CD4-positive, alpha-beta T cell (primary cell): ENCODE measurements around the gene ZMYND10. TPM values are rescaled to one million over a fixed set of nuclear protein-coding genes. Genes with fewer than 3 reads are reported as not detected.
A peak's percentile ranks its signal among the peaks of the same experiment; 100 is the strongest.

Experiments
- ATAC-seq: fragments of 200-7000 bp; cut with Tn5 transposase; one replicate; pipeline ENCODE4 v1.10.0; 2022; ENCODE audit warnings: mild to moderate bottlenecking; ENCODE audit not compliant: poor library complexity
- CTCF ChIA-PET: fragments of 350-600 bp; sonication (Branson Sonifier 250); formaldehyde crosslinking; loops from one replicate; lab custom pipeline; 2021; ENCODE audit warnings: antibody characterized with exemption, inconsistent platforms; lab: Charles Lee
- POLR2A ChIA-PET: fragments of 350-600 bp; sonication (Branson Sonifier 250); formaldehyde crosslinking; loops from one replicate; lab custom pipeline; 2021; ENCODE audit warnings: antibody characterized with exemption, inconsistent platforms; lab: Charles Lee
- DNase-seq, 14 experiments: peaks; one replicate each; pipeline ENCODE4 v3.0.0-alpha.2; 2013 to 2020; ENCODE audit warnings: mixed read lengths in 2 of 14
- H3K27ac ChIP-seq, 2 donors: one replicate each; pipeline versions ENCODE4 v1.5.1 to v1.7.0; 2013; ENCODE audit warnings: low read length in 2 of 2, low read depth in 1 of 2, mild to moderate bottlenecking in 1 of 2
- H3K27me3 ChIP-seq, 2 experiments: 1 replicate in 1 of 2; 2 replicates in 1 of 2; pipeline versions ENCODE4 v1.6.1 to v1.7.0; 2013; ENCODE audit warnings: low read length in 2 of 2, control low read depth in 1 of 2, mild to moderate bottlenecking in 1 of 2, moderate library complexity in 1 of 2; ENCODE audit not compliant: insufficient read depth in 2 of 2, control insufficient read depth in 1 of 2
- H3K36me3 ChIP-seq: one replicate; pipeline ENCODE4 v1.6.1; 2013; ENCODE audit warnings: low read length, control low read depth; ENCODE audit not compliant: insufficient read depth
- H3K4me1 ChIP-seq: one replicate; pipeline ENCODE4 v1.6.1; 2013; ENCODE audit warnings: low read length, control low read depth; ENCODE audit not compliant: insufficient read depth
- H3K4me3 ChIP-seq: one replicate; pipeline ENCODE4 v1.5.1; 2013; ENCODE audit warnings: mild to moderate bottlenecking, low read length, moderate library complexity
- H3K9me3 ChIP-seq, 2 experiments: 1 replicate in 1 of 2; 2 replicates in 1 of 2; pipeline versions ENCODE4 v1.6.1 to v1.7.0; 2013; ENCODE audit warnings: low read length in 2 of 2, mild to moderate bottlenecking in 2 of 2, control low read depth in 1 of 2, moderate library complexity in 1 of 2; ENCODE audit not compliant: control insufficient read depth in 1 of 2, insufficient read depth in 1 of 2
- H3K27ac Mint-ChIP-seq: one replicate; pipeline ENCODE4 v1.8.0; 2020; ENCODE audit warnings: mixed read lengths
- H3K27me3 Mint-ChIP-seq: one replicate; pipeline ENCODE4 v1.8.0; 2021; ENCODE audit warnings: mixed read lengths
- H3K36me3 Mint-ChIP-seq: one replicate; pipeline ENCODE4 v1.8.0; 2021; ENCODE audit warnings: low read depth, mixed read lengths
- H3K4me1 Mint-ChIP-seq: one replicate; pipeline ENCODE4 v1.8.0; 2021; ENCODE audit warnings: low read depth, mixed read lengths
- H3K4me3 Mint-ChIP-seq: one replicate; pipeline ENCODE4 v1.8.0; 2020; ENCODE audit warnings: mild to moderate bottlenecking, mixed read lengths
- H3K9me3 Mint-ChIP-seq: one replicate; pipeline ENCODE4 v1.8.0; 2020; ENCODE audit warnings: mixed read lengths
- CTCF ChIP-seq: fragments of 200-600 bp; IDR thresholded peaks from one replicate; pipeline ENCODE4 v1.8.0; 2022; ENCODE audit warnings: antibody characterized with exemption, mild to moderate bottlenecking
- intact Hi-C, 2 experiments: fragments of 100-400 bp; cut with DNase I in 1 of 2; cut with micrococcal nuclease in 1 of 2; formaldehyde crosslinking; loops; one replicate each; pipeline versions ENCODE4 v1.15.1 to v1.9.0; 2023 to 2025; cut with DNase I, micrococcal nuclease
- total RNA-seq, 174 experiments: library from RNA in 2 of 174; stranded (reverse) in 2 of 174; gene quantifications; one replicate each; pipeline ENCODE4 v1.2.3 and lab custom pipeline; 2021 to 2026

The ZMYND10 gene
- total RNA-seq, 2 experiments from 2014 or later = 1.7 to 1.8 TPM

- Mint-ChIP-seq H3K4me3 (peak overlapping the region; percentile 94), H3K27me3 (no peaks in the 10 kb centered on the region), H3K4me1 (peaks cover 25% of the 10 kb centered on the region), H3K27ac (peak overlapping the region; percentile 98), H3K9me3 (no peaks in the 10 kb centered on the region), H3K36me3 (peaks cover 4% of the 10 kb centered on the region)
- no peak for ATAC-seq
- ChIA-PET CTCF (interaction anchor here (0.9 to 1.1 kb wide), 4 partner anchors 13 to 1316 kb away, joined by 3 to 5 read pairs (median 4); no protein-coding TSS in a partner anchor), POLR2A (interaction anchor here (0.7 to 2.7 kb wide), 13 partner anchors 12 to 1245 kb away, joined by 3 to 25 read pairs (median 4); partner anchors contain the start of genes CYB561D2, HYAL3, NAA80 and NPRL2)
- Histone ChIP-seq H3K4me3 (peak overlapping the region; percentile 73), H3K27ac (peak overlapping the region; percentile 69 to 81), H3K9me3 (no peaks in the 10 kb centered on the region), H3K27me3 (no peaks in the 10 kb centered on the region), H3K36me3 (no peaks in the 10 kb centered on the region), H3K4me1 (peaks cover 30% of the 10 kb centered on the region)
- no peak for DNase-seq
- intact Hi-C loops = loop anchor here (1.0 to 5.0 kb wide), 9 partner anchors 15 to 1786 kb away; partner anchors contain the start of genes C3orf18 (in 1 of the 2), CACNA2D2 (in 1 of the 2), CYB561D2 (in 1 of the 2) and MANF (in 1 of the 2)
- TF ChIP-seq CTCF = no peak
Measured at GRCh38 chr3:50365842-50366220, 20.3 kb upstream of the ZMYND10 start.

GRCh38 chr3:50365080-50365841 is 19.7 kb upstream of the ZMYND10 start:
- Histone ChIP-seq H3K9me3 (no peaks in the 10 kb centered on the region), H3K4me3 (peak overlapping the region; percentile 73), H3K27ac (peak overlapping the region; percentile 69 to 81), H3K27me3 (no peaks in the 10 kb centered on the region), H3K4me1 (peaks cover 30% of the 10 kb centered on the region), H3K36me3 (no peaks in the 10 kb centered on the region)
- Mint-ChIP-seq H3K36me3 (peaks cover 4% of the 10 kb centered on the region), H3K27ac (peak overlapping the region; percentile 98), H3K9me3 (no peaks in the 10 kb centered on the region), H3K4me3 (peak overlapping the region; percentile 94), H3K4me1 (peaks cover 25% of the 10 kb centered on the region), H3K27me3 (no peaks in the 10 kb centered on the region)
- DNase-seq (peak; percentile 92 to 97 (median 95)), ATAC-seq (peak; percentile 95)
- POLR2A ChIA-PET = interaction anchor here (0.7 to 2.7 kb wide), 14 partner anchors 11 to 1244 kb away, joined by 3 to 25 read pairs (median 4); partner anchors contain the start of genes CYB561D2, HYAL3, MANF and NAA80
- intact Hi-C loops = loop anchor here (1.0 to 5.0 kb wide), 8 partner anchors 14 to 1787 kb away; partner anchors contain the start of genes CACNA2D2 (in 1 of the 2), CYB561D2 (in 1 of the 2), MANF (in 1 of the 2) and NPRL2 (in 1 of the 2)
- CTCF ChIA-PET = interaction anchor here (0.9 to 1.1 kb wide), 4 partner anchors 13 to 1317 kb away, joined by 3 to 5 read pairs (median 4); no protein-coding TSS in a partner anchor
- no peak for TF ChIP-seq CTCF

GRCh38 chr3:50364573-50365079 is 19.1 kb upstream of the ZMYND10 start:
- Histone ChIP-seq H3K4me1 (peaks cover 34% of the 10 kb centered on the region), H3K4me3 (peak overlapping the region; percentile 73), H3K36me3 (no peaks in the 10 kb centered on the region), H3K27ac (no peak overlapping the region), H3K27me3 (no peaks in the 10 kb centered on the region), H3K9me3 (no peaks in the 10 kb centered on the region)
- peaks cover 30% of the 10 kb centered on the region for H3K4me1 Mint-ChIP-seq
- H3K4me3 Mint-ChIP-seq = peak overlapping the region; percentile 80
- H3K27ac Mint-ChIP-seq = peak overlapping the region; percentile 98
- CTCF ChIA-PET = interaction anchor here (1.1 kb wide), 2 partner anchors 18 to 1318 kb away, joined by 3 to 5 read pairs; no protein-coding TSS in a partner anchor
- H3K27me3 Mint-ChIP-seq = no peaks in the 10 kb centered on the region
- no peaks in the 10 kb centered on the region for H3K9me3 Mint-ChIP-seq
- intact Hi-C loops = loop anchor here (1.0 to 5.0 kb wide), 9 partner anchors 14 to 1788 kb away; partner anchors contain the start of genes CACNA2D2 (in 1 of the 2), CYB561D2 (in 1 of the 2), MANF (in 1 of the 2) and NPRL2 (in 1 of the 2)
- POLR2A ChIA-PET = interaction anchor here (0.8 to 2.7 kb wide), 12 partner anchors 11 to 1021 kb away, joined by 3 to 25 read pairs (median 4); partner anchors contain the start of genes CYB561D2, HYAL3, MANF and NAA80
- no peak for TF ChIP-seq CTCF
- peaks cover 4% of the 10 kb centered on the region for H3K36me3 Mint-ChIP-seq
- ATAC-seq = peak; percentile 11
- peak in 1 of 14 experiments; percentile 31 for DNase-seq
